Tibial nerve (tissue), 4 donors: Measurements from ENCODE around the gene BNC2.

Experiments
- EP300 ChIP-seq, 2 donors: sonication (generic); formaldehyde crosslinking; IDR thresholded peaks; one replicate each; pipeline ENCODE4 v1.6.1; 2017; ENCODE audit warnings: antibody characterized with exemption in 2 of 2, mild to moderate bottlenecking in 1 of 2
- POLR2A ChIP-seq, 2 donors: fragments of 450-650 bp; IDR thresholded peaks; one replicate each; pipeline ENCODE4 v1.6.1; 2017; ENCODE audit warnings: antibody characterized with exemption in 2 of 2, mild to moderate bottlenecking in 2 of 2, moderate library complexity in 2 of 2
- TF ChIP-seq, protein P1 (sequence below), 5 experiments: fragments of 200-600 bp in 3 of 5; fragments of 450-650 bp in 2 of 5; sonication (generic) in 3 of 5; IDR thresholded peaks; one replicate each; pipeline ENCODE4 v1.5.1; 2016 to 2019; ENCODE audit warnings: antibody characterized with exemption in 5 of 5, mild to moderate bottlenecking in 3 of 5, moderate library complexity in 2 of 5

DNA sequence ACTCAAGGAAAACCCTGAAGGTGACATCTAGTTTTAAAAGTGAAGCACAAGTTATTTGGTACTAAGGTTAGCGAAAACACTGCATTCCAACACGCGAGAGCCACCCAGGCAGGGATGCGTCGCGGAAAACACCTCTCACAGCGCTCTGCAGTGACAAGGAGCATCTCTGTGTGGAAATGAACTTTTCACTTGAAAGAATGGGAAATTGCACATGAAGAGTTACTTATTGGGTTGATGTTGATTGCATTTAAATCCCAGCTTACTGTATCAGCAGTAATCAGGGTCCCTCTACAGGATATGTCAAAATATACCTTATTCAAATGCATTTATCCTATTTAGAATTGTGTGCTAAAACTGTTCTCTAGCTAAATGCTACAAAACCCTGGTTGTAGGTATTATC is 144.4 kb downstream of the BNC2 start:
- TF ChIP-seq, protein P1, sequence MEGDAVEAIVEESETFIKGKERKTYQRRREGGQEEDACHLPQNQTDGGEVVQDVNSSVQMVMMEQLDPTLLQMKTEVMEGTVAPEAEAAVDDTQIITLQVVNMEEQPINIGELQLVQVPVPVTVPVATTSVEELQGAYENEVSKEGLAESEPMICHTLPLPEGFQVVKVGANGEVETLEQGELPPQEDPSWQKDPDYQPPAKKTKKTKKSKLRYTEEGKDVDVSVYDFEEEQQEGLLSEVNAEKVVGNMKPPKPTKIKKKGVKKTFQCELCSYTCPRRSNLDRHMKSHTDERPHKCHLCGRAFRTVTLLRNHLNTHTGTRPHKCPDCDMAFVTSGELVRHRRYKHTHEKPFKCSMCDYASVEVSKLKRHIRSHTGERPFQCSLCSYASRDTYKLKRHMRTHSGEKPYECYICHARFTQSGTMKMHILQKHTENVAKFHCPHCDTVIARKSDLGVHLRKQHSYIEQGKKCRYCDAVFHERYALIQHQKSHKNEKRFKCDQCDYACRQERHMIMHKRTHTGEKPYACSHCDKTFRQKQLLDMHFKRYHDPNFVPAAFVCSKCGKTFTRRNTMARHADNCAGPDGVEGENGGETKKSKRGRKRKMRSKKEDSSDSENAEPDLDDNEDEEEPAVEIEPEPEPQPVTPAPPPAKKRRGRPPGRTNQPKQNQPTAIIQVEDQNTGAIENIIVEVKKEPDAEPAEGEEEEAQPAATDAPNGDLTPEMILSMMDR (IDR thresholded peaks at IDR 0.05): no peak
- TF ChIP-seq POLR2A (IDR thresholded peaks at IDR 0.05): no peak
- no peak for TF ChIP-seq EP300 (IDR thresholded peaks at IDR 0.05)
